ENCODE measurements around the gene S100A12.

The S100A12 gene

DNA sequence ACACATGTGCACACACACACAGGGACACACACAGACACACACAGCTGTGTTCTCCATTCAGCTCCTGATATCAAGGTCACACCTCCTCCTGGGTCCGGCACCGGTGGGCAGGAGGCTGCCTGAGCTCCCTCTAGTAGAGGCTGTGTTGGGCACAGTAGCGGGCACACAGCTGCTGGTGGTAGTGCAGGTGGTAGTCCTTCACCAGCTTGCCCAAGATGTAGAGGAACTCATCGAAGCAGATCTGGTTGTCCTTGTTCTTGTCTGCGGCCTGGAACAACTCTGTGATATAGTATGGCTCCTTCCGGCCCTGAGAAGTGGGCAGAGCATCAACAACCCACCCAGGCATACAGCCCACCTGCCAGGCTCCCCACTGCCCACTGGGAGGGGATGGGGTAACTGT is 21.0 kb upstream of the S100A12 start:
- TF ChIP-seq, protein P1, sequence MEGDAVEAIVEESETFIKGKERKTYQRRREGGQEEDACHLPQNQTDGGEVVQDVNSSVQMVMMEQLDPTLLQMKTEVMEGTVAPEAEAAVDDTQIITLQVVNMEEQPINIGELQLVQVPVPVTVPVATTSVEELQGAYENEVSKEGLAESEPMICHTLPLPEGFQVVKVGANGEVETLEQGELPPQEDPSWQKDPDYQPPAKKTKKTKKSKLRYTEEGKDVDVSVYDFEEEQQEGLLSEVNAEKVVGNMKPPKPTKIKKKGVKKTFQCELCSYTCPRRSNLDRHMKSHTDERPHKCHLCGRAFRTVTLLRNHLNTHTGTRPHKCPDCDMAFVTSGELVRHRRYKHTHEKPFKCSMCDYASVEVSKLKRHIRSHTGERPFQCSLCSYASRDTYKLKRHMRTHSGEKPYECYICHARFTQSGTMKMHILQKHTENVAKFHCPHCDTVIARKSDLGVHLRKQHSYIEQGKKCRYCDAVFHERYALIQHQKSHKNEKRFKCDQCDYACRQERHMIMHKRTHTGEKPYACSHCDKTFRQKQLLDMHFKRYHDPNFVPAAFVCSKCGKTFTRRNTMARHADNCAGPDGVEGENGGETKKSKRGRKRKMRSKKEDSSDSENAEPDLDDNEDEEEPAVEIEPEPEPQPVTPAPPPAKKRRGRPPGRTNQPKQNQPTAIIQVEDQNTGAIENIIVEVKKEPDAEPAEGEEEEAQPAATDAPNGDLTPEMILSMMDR (IDR thresholded peaks at IDR 0.05), result no peak

DNA sequence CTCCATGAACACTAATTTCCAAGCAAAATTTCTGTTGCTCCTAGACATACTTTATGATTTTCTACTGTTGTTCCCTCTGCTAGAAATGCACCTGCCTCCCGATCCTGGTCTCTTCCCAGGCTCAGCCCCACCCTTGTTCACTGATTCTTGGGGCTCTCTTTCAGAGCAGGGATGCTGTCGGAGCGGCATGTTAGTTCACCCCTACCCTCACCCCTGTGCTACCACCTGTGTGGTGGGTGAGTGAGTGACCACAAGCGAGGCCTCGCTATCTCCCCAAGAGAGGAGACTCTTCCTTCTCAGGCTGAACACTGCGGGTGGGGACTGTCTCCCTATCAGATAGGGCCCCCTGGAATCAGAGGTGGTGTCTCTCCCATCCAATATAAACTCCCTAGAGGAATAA is 20.4 kb upstream of the S100A12 start:
- TF ChIP-seq, protein P1 (IDR thresholded peaks at IDR 0.05), result no peak

DNA sequence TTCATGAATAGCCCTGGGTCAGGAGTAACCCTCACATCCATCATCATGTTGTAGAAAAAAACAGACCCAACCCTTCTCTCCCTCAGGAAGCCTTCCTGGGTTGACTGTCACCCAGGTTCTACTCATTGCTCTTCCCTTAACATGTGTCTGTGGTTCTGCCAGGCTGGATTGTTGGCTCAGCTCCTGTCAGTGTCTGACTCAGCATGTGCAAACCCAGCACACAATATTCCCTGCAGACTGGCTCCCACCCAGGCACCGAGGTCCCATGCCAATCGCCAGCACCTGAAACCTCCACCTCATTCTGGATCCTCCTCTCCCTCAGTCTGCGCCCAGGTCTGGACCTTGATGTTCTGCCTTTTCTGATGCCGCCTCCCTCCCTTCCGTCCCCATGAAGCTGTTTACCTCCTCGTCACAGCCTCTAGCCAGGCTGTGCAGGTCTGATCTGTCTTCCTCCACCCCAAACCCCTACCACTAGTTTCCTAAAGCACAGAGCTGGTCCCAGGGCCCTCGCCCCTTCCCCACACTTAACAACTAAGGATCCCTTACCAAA is 19.8 kb upstream of the S100A12 start:
- TF ChIP-seq, protein P1 (IDR thresholded peaks at IDR 0.05), result no peak

DNA sequence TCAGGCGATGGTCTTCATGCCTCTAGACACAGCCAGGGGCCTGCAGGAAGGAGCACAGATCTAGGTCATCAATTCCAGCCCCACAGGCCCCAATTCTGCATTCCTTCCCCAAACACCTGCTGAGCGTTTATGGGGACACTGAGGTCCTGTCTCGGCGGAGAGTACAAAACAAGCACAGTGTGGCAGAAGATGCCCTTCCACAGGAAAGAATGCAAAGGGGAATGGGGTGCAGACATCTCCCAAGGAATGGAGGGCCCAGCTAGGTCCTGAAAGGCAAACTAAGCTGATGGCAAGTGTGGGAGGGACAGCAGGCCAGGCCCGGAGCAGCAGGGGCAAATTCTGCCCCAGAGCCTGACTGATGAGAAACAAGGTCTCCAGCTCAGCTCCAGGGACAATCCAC is 19.0 kb upstream of the S100A12 start:
- TF ChIP-seq, protein P1 (IDR thresholded peaks at IDR 0.05), result no peak

DNA sequence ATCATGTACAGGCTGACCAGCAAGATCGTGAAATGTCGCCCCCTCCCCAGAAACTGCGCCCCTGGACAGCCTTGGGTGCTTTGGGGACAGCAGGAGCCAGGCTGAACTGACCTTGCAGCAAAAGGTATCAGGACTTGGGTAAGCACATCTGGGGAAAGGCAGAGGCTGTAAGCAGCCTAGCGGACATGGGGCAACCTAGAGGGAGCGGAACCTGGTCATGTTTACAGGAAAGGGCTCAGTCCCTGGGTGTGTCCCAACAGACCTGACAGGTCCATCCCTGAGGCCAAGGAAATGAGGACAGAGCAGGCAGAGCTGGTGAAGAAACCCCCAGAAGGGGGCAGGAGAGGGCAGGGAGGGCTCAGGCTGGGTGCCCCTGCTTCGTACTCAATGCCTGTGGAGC is 18.5 kb upstream of the S100A12 start:
- TF ChIP-seq, protein P1 (IDR thresholded peaks at IDR 0.05), result no peak

DNA sequence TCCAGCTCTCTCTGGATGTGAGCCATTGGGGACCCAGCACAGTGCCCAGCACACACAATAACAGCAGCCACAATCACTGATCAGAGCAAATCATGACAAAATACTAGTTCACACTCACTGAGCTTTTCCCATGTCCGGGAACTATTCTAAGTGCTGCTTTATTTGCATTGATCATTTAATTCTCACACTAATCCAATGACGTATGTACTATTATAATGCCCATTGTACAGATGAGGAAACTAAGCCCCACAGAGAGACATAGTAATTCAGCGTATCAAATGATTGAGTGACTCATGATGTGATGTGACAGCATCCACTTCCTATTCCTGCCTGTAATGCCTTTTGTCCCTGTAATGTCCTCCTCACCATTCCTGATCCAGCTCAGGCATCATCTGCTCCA is 17.4 kb upstream of the S100A12 start:
- TF ChIP-seq, protein P1 (IDR thresholded peaks at IDR 0.05), result no peak

DNA sequence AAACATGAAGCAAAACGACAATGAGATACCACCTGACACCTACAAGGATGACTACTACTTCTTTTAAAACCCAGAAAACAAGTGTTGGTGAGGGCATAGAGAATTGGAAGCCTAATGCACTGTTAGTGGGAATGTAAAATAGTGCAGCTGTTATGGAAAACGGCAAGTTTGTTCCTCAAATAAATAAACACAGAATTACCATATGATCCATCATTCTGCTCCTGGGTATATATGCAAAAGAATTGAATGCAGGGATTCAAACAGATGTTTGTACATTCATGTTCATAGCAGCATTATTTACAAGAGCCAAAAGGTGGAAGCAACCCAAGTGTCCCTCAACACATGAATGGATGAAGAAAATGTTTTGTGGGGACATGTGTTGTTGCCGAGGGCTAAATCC is 16.8 kb upstream of the S100A12 start:
- TF ChIP-seq, protein P1 (IDR thresholded peaks at IDR 0.05), result no peak

All from LNCAP (cell line).